Liver (tissue), 9 donors: ENCODE data around the gene PNKP. TPM values are rescaled to one million over a fixed set of nuclear protein-coding genes. Genes with fewer than 3 reads are reported as not detected.
A peak's percentile ranks its signal among the peaks of the same experiment; 100 is the strongest.

Experiments
- DNase-seq: peaks from one replicate; pipeline ENCODE4 v3.0.0-alpha.2; 2017; ENCODE audit warnings: low spot score
- H3K27ac ChIP-seq, 2 donors: one replicate each; pipeline ENCODE4 v1.7.0; 2013; ENCODE audit warnings: inconsistent platforms in 2 of 2, low read length in 2 of 2, control low read depth in 1 of 2, low read depth in 1 of 2, mild to moderate bottlenecking in 1 of 2
- H3K27me3 ChIP-seq, 4 donors: one replicate each; pipeline versions ENCODE4 v1.6.1 to v1.7.0; 2013; ENCODE audit warnings: low read length in 3 of 4, inconsistent platforms in 1 of 4, mild to moderate bottlenecking in 1 of 4, moderate library complexity in 1 of 4; ENCODE audit not compliant: control insufficient read depth in 4 of 4, insufficient read depth in 4 of 4
- H3K36me3 ChIP-seq, 4 donors: one replicate each; pipeline versions ENCODE4 v1.6.1 to v1.7.0; 2013; ENCODE audit warnings: low read length in 3 of 4, mild to moderate bottlenecking in 3 of 4, low read depth in 1 of 4, moderate library complexity in 1 of 4; ENCODE audit not compliant: control insufficient read depth in 4 of 4, insufficient read depth in 3 of 4
- H3K4me1 ChIP-seq, 4 donors: one replicate each; pipeline versions ENCODE4 v1.6.1 to v1.7.0; 2013; ENCODE audit warnings: low read length in 3 of 4, mild to moderate bottlenecking in 3 of 4, moderate library complexity in 1 of 4; ENCODE audit not compliant: control insufficient read depth in 4 of 4, insufficient read depth in 4 of 4
- H3K4me3 ChIP-seq, 3 donors: one replicate each; pipeline versions ENCODE4 v1.6.1 to v1.7.0; 2013; ENCODE audit warnings: low read length in 3 of 3, control low read depth in 1 of 3, low read depth in 1 of 3, mild to moderate bottlenecking in 1 of 3
- H3K9ac ChIP-seq, 2 donors: one replicate each; pipeline ENCODE4 v1.7.0; 2013; ENCODE audit warnings: low read length in 2 of 2, mild to moderate bottlenecking in 2 of 2, moderate library complexity in 2 of 2, control low read depth in 1 of 2, low read depth in 1 of 2
- H3K9me3 ChIP-seq, 4 donors: one replicate each; pipeline versions ENCODE4 v1.6.1 to v1.7.0; 2013; ENCODE audit warnings: low read length in 3 of 4; ENCODE audit not compliant: control insufficient read depth in 4 of 4
- EGR1 ChIP-seq, 2 donors: IDR thresholded peaks; 2 replicates each; pipeline ENCODE4 v1.6.1; 2016 to 2018; ENCODE audit warnings: antibody characterized with exemption in 2 of 2, low read depth in 2 of 2
- FOXA2 ChIP-seq: IDR thresholded peaks from 2 replicates; pipeline ENCODE4 v1.6.1; 2016; ENCODE audit warnings: antibody characterized with exemption
- GABPA ChIP-seq, 2 donors: IDR thresholded peaks in 1 of 2; conservative IDR thresholded peaks in 1 of 2; 2 replicates each; pipeline ENCODE4 v1.6.1; 2016; ENCODE audit warnings: antibody characterized with exemption in 2 of 2, mild to moderate bottlenecking in 1 of 2, moderate library complexity in 1 of 2
- HNF4A ChIP-seq, 2 donors: conservative IDR thresholded peaks; 2 replicates each; pipeline ENCODE4 v1.6.1; 2016; ENCODE audit warnings: antibody characterized with exemption in 2 of 2, mild to moderate bottlenecking in 2 of 2
- HNF4G ChIP-seq: IDR thresholded peaks from 2 replicates; pipeline ENCODE4 v1.6.1; 2016; ENCODE audit warnings: antibody characterized with exemption
- RAD21 ChIP-seq, 2 donors: IDR thresholded peaks; 2 replicates each; pipeline ENCODE4 v1.6.1; 2016; ENCODE audit warnings: antibody characterized with exemption in 2 of 2, mild to moderate bottlenecking in 2 of 2
- RXRA ChIP-seq, 2 donors: IDR thresholded peaks; 2 replicates each; pipeline ENCODE4 v1.6.1; 2017 to 2018; ENCODE audit warnings: antibody characterized with exemption in 2 of 2, mild to moderate bottlenecking in 1 of 2
- TAF1 ChIP-seq: conservative IDR thresholded peaks from 2 replicates; pipeline ENCODE4 v1.6.1; 2016; ENCODE audit warnings: antibody characterized with exemption, mild to moderate bottlenecking
- YY1 ChIP-seq: IDR thresholded peaks from 2 replicates; pipeline ENCODE4 v1.6.1; 2016; ENCODE audit warnings: antibody characterized with exemption, mild to moderate bottlenecking
- WGBS: extraction: QIAGEN DNeasy Blood & Tissue Kit; methylation state at CpG from one replicate; pipeline ENCODE4 v1.1.7; 2013; 5-methylcytosine and 5-hydroxymethylcytosine counted together
- polyA plus RNA-seq, 2 donors: library from polyadenylated mRNA; stranded (reverse) in 1 of 2; unstranded in 1 of 2; fragments of 200-250 nt in 1 of 2; fragments of >200 nt in 1 of 2; fragmentation: Nextera tagmentation in 1 of 2; extraction: Ambion mirVana in 1 of 2; gene quantifications; one replicate each; pipeline versions ENCODE4 v1.2.1 to v1.2.3, GENCODE V29; 2013 to 2015
- total RNA-seq, 2 donors: library from RNA; depleted of rRNA; stranded (reverse); fragments of >200 nt; gene quantifications; one replicate each; pipeline ENCODE4 v1.2.3, GENCODE V29; 2014
- TF ChIP-seq, protein P1 (sequence below): IDR thresholded peaks from 2 replicates; pipeline ENCODE4 v1.6.1; 2016; ENCODE audit warnings: antibody characterized with exemption
- TF ChIP-seq, protein P2 (sequence below): IDR thresholded peaks from 2 replicates; pipeline ENCODE4 v1.6.1; 2016; ENCODE audit warnings: antibody characterized with exemption
- TF ChIP-seq, protein P3 (sequence below): fragments of 150-350 bp; IDR thresholded peaks from 2 replicates; pipeline ENCODE4 v1.5.1; 2017; ENCODE audit warnings: improper control_type of control experiment, low read depth, low read length; ENCODE audit not compliant: missing input control
- TF ChIP-seq, protein P4 (sequence below): IDR thresholded peaks from 2 replicates; pipeline ENCODE4 v1.6.1; 2016; ENCODE audit warnings: antibody characterized with exemption, mild to moderate bottlenecking
- donor health status: healthy.
- donor health status: healthy.
- donor health status: healthy.
- donor health status: healthy.
- donor health status: healthy.

PNKP gene
- total and polyA plus RNA-seq, 4 donors: 17.3 to 30.9 (median 19.8) TPM

DNA sequence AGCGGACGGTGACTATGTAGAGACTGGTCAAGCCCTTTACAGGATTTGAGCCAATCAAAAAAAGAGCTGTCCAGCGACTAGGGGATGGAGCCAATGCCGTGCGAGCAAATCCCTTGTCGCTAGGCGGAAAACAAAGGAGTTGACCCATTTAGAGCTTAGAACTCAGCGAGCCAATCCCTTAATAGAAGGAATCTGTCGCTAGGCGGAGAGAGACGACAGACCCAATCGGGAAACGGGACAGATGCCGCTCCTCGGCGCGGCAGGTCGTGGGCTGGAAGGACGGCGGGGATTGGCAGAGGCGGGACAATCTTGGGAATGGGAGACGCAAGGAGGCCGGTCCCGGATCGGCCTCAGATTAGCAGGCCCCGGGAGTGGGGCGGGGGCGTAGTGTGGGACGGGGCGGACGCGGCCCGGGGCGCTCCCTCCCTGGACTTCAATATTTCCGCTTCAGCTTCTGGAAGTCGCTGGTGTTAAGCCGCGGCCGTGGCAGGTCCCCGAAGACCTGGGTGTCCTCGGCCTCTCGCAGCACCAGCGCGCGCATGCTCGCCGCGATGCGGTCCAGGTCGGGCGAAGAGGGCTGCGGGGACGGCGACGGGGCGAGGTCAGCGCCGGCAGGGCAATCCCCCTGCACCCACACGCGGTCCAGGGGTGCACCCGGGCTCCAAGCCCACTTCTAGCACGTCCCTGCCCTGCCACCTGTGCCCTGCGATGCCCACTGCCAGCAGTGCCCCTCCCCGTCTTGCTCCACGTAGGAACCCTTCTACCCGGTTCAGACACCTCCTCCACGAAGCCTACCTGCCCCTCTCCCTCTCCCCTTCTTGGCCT, 2.3 kb upstream of the PNKP start (continued):
- TF ChIP-seq, protein P1, sequence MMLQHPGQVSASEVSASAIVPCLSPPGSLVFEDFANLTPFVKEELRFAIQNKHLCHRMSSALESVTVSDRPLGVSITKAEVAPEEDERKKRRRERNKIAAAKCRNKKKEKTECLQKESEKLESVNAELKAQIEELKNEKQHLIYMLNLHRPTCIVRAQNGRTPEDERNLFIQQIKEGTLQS: no peak
- peak in 1 of 2 donors; percentile 78 for TF ChIP-seq GABPA (IDR thresholded peaks at IDR 0.05 in 1 of 2, conservative IDR thresholded peaks at IDR 0.05 in 1 of 2)
- TF ChIP-seq TAF1: no peak
- TF ChIP-seq HNF4G: no peak
- peak in 1 of 2 donors; percentile 34 for TF ChIP-seq RXRA (IDR thresholded peaks at IDR 0.05)

DNA sequence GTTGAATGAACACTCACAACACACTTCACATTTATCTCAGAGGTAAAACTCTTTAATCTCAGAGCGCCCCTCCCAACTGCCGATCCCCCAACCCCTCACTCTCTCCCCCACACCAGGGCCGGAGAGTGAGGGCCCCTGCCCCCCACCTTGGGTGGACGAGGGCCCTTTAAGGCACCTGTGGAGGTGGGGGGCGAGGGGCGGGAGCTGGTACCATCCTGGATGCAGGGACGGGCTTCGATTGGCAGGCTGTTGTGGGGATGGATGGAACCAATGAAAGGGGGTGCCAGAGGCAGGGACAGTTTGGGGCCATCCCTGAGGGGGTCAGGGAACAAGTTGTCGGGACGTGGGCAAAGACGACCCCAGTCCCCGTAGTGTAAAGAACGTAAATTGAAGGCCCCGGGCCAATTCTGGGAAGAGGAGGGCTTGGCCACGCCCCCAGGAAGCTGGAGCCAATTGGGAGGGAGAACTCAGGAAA, 1.7 kb upstream of the PNKP start:
- Histone ChIP-seq H3K4me3 (peak overlapping the region in 2 of 3 donors; percentile 3 to 32), H3K9me3 (no peaks in the 10 kb centered on the region), H3K27ac (peak overlapping the region; percentile 89 to 94), H3K4me1 (peaks cover 15 to 44% (median 33%) of the 10 kb centered on the region in 4 donors), H3K9ac (no peak overlapping the region), H3K27me3 (no peaks in the 10 kb centered on the region), H3K36me3 (peaks cover 0 to 3% (median 1%) of the 10 kb centered on the region in 4 donors)
- TF ChIP-seq, protein P2, sequence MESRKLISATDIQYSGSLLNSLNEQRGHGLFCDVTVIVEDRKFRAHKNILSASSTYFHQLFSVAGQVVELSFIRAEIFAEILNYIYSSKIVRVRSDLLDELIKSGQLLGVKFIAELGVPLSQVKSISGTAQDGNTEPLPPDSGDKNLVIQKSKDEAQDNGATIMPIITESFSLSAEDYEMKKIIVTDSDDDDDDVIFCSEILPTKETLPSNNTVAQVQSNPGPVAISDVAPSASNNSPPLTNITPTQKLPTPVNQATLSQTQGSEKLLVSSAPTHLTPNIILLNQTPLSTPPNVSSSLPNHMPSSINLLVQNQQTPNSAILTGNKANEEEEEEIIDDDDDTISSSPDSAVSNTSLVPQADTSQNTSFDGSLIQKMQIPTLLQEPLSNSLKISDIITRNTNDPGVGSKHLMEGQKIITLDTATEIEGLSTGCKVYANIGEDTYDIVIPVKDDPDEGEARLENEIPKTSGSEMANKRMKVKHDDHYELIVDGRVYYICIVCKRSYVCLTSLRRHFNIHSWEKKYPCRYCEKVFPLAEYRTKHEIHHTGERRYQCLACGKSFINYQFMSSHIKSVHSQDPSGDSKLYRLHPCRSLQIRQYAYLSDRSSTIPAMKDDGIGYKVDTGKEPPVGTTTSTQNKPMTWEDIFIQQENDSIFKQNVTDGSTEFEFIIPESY: no peak
- TF ChIP-seq, protein P3, sequence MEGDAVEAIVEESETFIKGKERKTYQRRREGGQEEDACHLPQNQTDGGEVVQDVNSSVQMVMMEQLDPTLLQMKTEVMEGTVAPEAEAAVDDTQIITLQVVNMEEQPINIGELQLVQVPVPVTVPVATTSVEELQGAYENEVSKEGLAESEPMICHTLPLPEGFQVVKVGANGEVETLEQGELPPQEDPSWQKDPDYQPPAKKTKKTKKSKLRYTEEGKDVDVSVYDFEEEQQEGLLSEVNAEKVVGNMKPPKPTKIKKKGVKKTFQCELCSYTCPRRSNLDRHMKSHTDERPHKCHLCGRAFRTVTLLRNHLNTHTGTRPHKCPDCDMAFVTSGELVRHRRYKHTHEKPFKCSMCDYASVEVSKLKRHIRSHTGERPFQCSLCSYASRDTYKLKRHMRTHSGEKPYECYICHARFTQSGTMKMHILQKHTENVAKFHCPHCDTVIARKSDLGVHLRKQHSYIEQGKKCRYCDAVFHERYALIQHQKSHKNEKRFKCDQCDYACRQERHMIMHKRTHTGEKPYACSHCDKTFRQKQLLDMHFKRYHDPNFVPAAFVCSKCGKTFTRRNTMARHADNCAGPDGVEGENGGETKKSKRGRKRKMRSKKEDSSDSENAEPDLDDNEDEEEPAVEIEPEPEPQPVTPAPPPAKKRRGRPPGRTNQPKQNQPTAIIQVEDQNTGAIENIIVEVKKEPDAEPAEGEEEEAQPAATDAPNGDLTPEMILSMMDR: no peak
- TF ChIP-seq EGR1 (IDR thresholded peaks at IDR 0.05; ENCODE audit: low read depth in 2 of 2) (peak in 1 of 2 donors; percentile 13), FOXA2 (no peak)
- no peak for DNase-seq
- WGBS: under 1% methylated on average over 15 of the region's 15 CpGs

DNA sequence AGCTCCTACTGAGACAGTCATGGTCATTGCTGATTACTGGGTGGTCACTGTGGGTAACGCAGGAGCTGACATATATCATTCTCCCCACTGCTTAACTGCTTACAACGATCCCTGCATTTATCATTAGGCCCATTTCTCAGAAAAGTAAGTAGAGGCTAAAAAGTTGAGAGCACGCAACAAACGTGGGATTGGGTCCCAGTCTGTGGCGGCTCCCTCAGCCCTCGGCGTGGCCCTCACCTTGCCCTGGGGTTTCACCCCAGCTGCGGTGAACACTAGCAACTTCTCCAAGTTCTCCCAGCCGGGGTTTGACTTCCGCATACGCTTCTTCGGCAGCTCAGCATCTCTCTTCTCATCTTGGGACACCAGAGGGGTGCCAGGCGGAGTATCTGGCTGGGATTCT, 2.5 kb downstream of the PNKP start:
- TF ChIP-seq TAF1: no peak
- TF ChIP-seq, protein P1: no peak
- TF ChIP-seq HNF4A (conservative IDR thresholded peaks at IDR 0.05): no peak
- no peak for TF ChIP-seq RAD21 (IDR thresholded peaks at IDR 0.05)
- TF ChIP-seq, protein P4, sequence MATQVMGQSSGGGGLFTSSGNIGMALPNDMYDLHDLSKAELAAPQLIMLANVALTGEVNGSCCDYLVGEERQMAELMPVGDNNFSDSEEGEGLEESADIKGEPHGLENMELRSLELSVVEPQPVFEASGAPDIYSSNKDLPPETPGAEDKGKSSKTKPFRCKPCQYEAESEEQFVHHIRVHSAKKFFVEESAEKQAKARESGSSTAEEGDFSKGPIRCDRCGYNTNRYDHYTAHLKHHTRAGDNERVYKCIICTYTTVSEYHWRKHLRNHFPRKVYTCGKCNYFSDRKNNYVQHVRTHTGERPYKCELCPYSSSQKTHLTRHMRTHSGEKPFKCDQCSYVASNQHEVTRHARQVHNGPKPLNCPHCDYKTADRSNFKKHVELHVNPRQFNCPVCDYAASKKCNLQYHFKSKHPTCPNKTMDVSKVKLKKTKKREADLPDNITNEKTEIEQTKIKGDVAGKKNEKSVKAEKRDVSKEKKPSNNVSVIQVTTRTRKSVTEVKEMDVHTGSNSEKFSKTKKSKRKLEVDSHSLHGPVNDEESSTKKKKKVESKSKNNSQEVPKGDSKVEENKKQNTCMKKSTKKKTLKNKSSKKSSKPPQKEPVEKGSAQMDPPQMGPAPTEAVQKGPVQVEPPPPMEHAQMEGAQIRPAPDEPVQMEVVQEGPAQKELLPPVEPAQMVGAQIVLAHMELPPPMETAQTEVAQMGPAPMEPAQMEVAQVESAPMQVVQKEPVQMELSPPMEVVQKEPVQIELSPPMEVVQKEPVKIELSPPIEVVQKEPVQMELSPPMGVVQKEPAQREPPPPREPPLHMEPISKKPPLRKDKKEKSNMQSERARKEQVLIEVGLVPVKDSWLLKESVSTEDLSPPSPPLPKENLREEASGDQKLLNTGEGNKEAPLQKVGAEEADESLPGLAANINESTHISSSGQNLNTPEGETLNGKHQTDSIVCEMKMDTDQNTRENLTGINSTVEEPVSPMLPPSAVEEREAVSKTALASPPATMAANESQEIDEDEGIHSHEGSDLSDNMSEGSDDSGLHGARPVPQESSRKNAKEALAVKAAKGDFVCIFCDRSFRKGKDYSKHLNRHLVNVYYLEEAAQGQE: no peak
- TF ChIP-seq YY1: no peak
- no peak for TF ChIP-seq RXRA (IDR thresholded peaks at IDR 0.05)
- no peak for TF ChIP-seq GABPA (IDR thresholded peaks at IDR 0.05 in 1 of 2, conservative IDR thresholded peaks at IDR 0.05 in 1 of 2)
- TF ChIP-seq FOXA2: no peak
- TF ChIP-seq, protein P3: no peak
- H3K4me3 ChIP-seq: no peak overlapping the region
- H3K27me3 ChIP-seq: no peaks in the 10 kb centered on the region
- no peak for DNase-seq
- peaks cover 12 to 34% (median 24%) of the 10 kb centered on the region in 4 donors for H3K4me1 ChIP-seq
- H3K36me3 ChIP-seq: peaks cover 0 to 32% (median 9%) of the 10 kb centered on the region in 4 donors
- no peak overlapping the region for H3K27ac ChIP-seq
- no peak overlapping the region for H3K9ac ChIP-seq
- 93% methylated on average over 13 of the region's 13 CpGs for WGBS
- H3K9me3 ChIP-seq: no peaks in the 10 kb centered on the region
